Choroid plexus epithelial cell (primary cell): ENCODE measurements around the gene OCA2.

Experiments used
- DNase-seq: peaks from one replicate; pipeline ENCODE4 v3.0.0-alpha.2; 2010; ENCODE audit warnings: low read depth
- H3K4me3 ChIP-seq: 2 replicates; pipeline ENCODE4 v1.5.1; 2011; ENCODE audit warnings: low read depth, mild to moderate bottlenecking, control low read depth, low read length, moderate library complexity
- TF ChIP-seq, protein P1 (sequence below): conservative IDR thresholded peaks from 2 replicates; pipeline ENCODE4 v1.5.1; 2011; ENCODE audit warnings: low read depth, mild to moderate bottlenecking, control low read depth, inconsistent platforms, low read length, moderate library complexity

Gene OCA2

DNA sequence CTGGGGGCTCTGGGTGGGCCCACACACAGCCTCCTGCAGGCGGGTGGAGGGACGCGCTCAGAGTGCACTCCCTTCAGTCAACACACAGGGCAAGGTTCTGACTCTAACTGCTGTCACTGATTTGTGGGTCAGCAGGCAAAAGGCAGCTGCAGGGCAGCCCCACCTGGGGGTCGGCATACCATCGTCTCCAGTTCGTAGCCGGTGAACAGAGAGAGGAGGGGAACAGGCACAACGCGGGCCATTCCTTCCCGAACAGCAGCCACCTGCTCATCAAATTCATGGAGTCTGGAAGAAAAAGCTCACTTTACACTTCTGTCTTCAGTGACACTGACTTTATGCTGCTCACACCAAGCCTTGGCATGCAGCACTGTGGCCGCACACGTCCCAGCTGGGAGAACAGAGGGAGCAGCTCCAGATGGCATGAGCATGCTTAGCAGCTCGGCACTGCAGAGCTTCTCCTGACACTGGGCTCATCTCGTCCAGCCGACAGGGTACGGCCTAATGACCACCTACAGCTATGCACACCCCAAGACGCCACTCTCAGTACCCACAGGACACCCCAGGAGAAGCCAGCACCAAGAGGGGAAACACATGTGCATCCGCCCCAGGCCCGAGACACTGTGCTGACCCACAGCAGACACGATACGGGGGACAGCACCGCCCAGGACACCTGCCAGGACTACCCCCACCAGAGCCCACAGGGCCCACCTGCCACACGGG lies 14.4 kb upstream of the OCA2 start:
- no peak overlapping the region for H3K4me3 ChIP-seq
- TF ChIP-seq, protein P1, sequence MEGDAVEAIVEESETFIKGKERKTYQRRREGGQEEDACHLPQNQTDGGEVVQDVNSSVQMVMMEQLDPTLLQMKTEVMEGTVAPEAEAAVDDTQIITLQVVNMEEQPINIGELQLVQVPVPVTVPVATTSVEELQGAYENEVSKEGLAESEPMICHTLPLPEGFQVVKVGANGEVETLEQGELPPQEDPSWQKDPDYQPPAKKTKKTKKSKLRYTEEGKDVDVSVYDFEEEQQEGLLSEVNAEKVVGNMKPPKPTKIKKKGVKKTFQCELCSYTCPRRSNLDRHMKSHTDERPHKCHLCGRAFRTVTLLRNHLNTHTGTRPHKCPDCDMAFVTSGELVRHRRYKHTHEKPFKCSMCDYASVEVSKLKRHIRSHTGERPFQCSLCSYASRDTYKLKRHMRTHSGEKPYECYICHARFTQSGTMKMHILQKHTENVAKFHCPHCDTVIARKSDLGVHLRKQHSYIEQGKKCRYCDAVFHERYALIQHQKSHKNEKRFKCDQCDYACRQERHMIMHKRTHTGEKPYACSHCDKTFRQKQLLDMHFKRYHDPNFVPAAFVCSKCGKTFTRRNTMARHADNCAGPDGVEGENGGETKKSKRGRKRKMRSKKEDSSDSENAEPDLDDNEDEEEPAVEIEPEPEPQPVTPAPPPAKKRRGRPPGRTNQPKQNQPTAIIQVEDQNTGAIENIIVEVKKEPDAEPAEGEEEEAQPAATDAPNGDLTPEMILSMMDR, result no peak

DNA sequence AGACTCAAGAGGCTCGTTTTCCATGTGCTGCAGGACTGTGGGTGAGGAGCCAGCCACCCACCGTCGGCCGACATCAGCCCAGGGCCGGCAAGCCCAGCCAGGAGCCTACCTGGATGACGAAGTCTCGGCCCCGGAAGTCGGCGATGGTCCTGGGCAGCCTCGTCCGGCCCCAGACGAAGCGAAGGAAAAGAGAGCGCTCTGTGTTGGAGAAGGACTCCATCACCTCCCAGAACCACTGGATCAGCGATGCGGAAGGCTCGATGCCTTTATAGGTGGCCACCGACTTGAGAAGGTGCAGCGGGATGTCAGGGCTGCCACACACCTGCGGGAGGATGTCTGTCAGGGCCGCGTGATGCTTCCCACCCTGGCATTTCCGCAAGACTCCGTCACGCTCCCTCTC lies 13.8 kb upstream of the OCA2 start:
- DNase-seq, result no peak
- TF ChIP-seq, protein P1, result no peak
- H3K4me3 ChIP-seq, result no peak overlapping the region

More for the DNA sequence above, 14.4 kb upstream of the OCA2 start:
- DNase-seq, result no peak

DNA sequence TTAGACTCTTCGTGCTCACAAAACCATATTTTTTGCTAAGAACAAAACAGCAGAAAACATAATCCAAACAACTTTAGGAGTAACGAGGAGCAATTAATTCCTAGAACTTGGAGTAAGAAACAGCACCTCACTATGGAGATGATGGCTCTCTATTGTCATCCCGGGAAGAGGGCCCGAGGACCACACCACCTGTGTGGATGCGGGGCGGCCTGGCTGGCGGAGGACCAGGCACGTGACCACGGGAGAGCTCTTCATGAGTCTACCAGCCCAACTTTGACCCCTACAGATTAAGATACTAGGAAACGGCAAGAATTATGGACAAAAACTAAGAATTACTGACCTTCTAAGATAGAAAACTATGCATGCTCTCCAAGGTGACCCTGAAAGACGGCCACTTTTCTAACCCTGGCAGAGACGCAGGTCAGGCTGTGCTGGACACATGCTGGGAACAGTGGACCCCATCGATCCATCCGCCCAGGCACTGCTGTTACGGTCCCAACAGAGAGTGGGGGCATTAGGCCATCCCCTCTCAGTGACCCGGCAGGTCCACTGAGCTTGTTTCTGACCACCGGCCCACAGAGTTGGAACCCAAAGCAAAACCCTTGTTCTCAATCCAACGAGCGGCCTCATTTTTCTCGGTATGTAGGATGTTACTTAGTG lies 13.1 kb upstream of the OCA2 start:
- no peak overlapping the region for H3K4me3 ChIP-seq
- TF ChIP-seq, protein P1, result no peak
- no peak for DNase-seq

DNA sequence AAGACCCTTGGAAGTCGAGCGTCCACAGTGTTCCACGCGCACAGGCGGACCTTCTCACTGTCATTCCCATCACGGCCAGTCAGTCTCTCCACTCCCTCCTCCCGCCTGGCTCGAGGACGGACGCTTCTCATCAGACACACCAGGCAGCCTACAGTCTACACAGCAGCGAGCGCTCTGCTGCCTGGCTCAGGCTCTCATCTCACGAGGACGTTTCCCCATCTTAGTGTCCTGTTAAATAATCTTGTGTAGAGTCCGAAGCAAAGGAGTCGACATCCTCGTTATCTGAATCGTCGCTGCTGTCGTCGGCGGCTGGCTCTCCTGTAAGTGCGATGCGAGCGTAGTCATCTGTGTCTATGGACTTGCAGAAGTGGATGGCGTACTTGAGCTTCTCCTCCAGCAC lies 12.4 kb upstream of the OCA2 start:
- TF ChIP-seq, protein P1, result no peak
- DNase-seq, result no peak

DNA sequence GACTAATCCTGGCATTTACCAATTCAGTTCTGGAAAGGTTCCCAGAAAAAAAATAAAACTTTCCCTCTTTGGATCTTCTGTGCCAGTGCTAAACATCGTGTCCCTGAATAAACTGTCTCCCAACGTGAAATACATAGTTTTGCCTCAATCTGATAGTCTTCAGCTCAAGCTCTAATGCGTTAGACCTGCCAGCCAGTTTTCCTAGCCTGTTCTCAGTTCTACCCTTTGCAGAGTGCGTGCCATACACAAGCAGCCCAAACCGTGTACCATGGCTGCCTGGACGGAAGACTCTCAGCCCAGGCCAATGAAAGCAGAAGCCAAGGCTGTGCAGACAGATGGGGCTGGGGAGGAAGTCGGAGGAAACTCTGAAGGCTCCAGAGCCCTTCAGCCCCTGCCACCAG lies 11.4 kb upstream of the OCA2 start:
- TF ChIP-seq, protein P1, result no peak
- DNase-seq, result no peak
- no peak overlapping the region for H3K4me3 ChIP-seq

More for the DNA sequence above, 12.4 kb upstream of the OCA2 start:
- H3K4me3 ChIP-seq, result no peak overlapping the region

DNA sequence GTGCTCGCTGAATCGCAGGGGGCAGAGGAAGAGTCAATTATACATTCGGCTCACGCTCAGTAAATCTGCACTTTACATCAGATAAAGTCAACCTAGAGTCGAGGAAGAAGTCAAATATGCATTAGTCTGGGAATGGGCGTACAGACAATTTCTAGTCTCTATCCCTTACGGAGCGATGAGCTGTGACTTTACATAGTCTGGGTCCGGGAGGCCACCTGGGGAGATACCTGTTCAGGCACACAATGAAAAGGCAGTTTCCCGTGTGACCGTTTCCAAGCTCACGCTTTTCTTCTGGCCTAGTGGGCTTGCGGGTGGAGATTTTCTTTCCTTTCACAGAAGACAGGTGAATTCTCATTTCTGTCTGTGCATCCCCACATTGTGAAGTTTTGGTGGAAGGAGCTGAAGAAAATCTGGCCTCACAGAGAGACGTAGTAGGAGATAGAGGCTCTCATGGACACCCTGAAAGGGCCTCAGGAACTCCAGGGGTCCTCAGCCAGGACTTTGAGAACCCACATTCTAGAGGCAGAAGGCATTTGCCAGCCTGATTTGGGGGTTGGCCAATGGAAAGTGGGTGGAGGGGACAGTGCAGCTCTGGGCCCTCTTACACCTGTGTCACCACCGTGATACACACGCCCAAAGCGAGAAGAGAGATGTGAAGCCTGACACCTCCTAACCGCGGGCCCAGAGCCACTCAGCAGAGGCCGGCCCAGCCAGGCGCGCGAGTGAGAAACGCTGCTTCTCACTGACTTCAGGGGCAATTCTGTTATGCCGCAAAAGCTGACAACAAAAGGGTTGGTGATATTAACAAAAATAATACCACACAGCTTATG lies 10.7 kb upstream of the OCA2 start:
- H3K4me3 ChIP-seq, result no peak overlapping the region
- DNase-seq, result no peak
- TF ChIP-seq, protein P1, result no peak
